Astrocyte (in vitro differentiated cells and primary cell): Measurements from ENCODE around the gene PTPRT. TPM values are rescaled to one million over a fixed set of nuclear protein-coding genes. Genes with fewer than 3 reads are reported as not detected.

Experiments used
- DNase-seq: peaks from one replicate; pipeline ENCODE4 v3.0.0-alpha.2; 2010; ENCODE audit warnings: low read depth
- FAIRE-seq: peaks from 2 replicates; lab custom pipeline; 2011; peaks lifted over from hg19 to GRCh38; lab: Jason Lieb, UNC
- H2AFZ ChIP-seq: 2 replicates; pipeline ENCODE4 v1.6.0; 2012; ENCODE audit warnings: low read depth, low read length, inconsistent platforms
- H3K27ac ChIP-seq: 2 replicates; pipeline ENCODE4 v1.5.1; 2011; ENCODE audit warnings: low read depth, low read length, inconsistent platforms
- H3K27me3 ChIP-seq: 2 replicates; pipeline ENCODE4 v1.6.0; 2011; ENCODE audit warnings: low read length, inconsistent platforms; ENCODE audit not compliant: insufficient read depth
- H3K36me3 ChIP-seq: 2 replicates; pipeline ENCODE4 v1.5.1; 2011; ENCODE audit warnings: low read length, inconsistent platforms; ENCODE audit not compliant: insufficient read depth
- H3K4me1 ChIP-seq: 2 replicates; pipeline ENCODE4 v1.5.1; 2011; ENCODE audit warnings: low read length, inconsistent platforms; ENCODE audit not compliant: insufficient read depth
- H3K4me2 ChIP-seq: 2 replicates; pipeline ENCODE4 v1.6.0; 2012; ENCODE audit warnings: low read length, inconsistent platforms
- H3K4me3 ChIP-seq: 2 replicates; pipeline ENCODE4 v1.5.1; 2011; ENCODE audit warnings: low read depth, mild to moderate bottlenecking, low read length, inconsistent platforms; ENCODE audit not compliant: insufficient read depth
- H3K79me2 ChIP-seq: 2 replicates; pipeline ENCODE4 v1.6.0; 2012; ENCODE audit warnings: mild to moderate bottlenecking, low read length, inconsistent platforms; ENCODE audit not compliant: insufficient read depth
- H3K9ac ChIP-seq: 2 replicates; pipeline ENCODE4 v1.6.0; 2012; ENCODE audit warnings: mild to moderate bottlenecking, low read length, inconsistent platforms
- H3K9me3 ChIP-seq: 2 replicates; pipeline ENCODE4 v1.5.1; 2012; ENCODE audit warnings: low read depth, mild to moderate bottlenecking, low read length, inconsistent platforms; ENCODE audit not compliant: insufficient read depth
- H4K20me1 ChIP-seq: 2 replicates; pipeline ENCODE4 v1.6.0; 2012; ENCODE audit warnings: low read length, inconsistent platforms; ENCODE audit not compliant: insufficient read depth
- H3K27ac Mint-ChIP-seq: one replicate; pipeline ENCODE4 v1.8.0; 2021; ENCODE audit warnings: mild to moderate bottlenecking, mixed read lengths; ENCODE audit not compliant: unreplicated experiment
- H3K27me3 Mint-ChIP-seq: one replicate; pipeline ENCODE4 v1.8.0; 2021; ENCODE audit warnings: low read depth, mixed read lengths; ENCODE audit not compliant: unreplicated experiment
- H3K36me3 Mint-ChIP-seq: one replicate; pipeline ENCODE4 v1.8.0; 2021; ENCODE audit warnings: low read depth, mixed read lengths; ENCODE audit not compliant: unreplicated experiment
- H3K4me1 Mint-ChIP-seq: one replicate; pipeline ENCODE4 v1.8.0; 2021; ENCODE audit warnings: low read depth, mixed read lengths; ENCODE audit not compliant: unreplicated experiment
- H3K4me3 Mint-ChIP-seq: one replicate; pipeline ENCODE4 v1.8.0; 2021; ENCODE audit warnings: mild to moderate bottlenecking, moderate library complexity, mixed read lengths; ENCODE audit not compliant: unreplicated experiment
- H3K9me3 Mint-ChIP-seq: one replicate; pipeline ENCODE4 v1.8.0; 2021; ENCODE audit warnings: mild to moderate bottlenecking, mixed read lengths; ENCODE audit not compliant: unreplicated experiment
- EZH2 ChIP-seq: IDR thresholded peaks from 2 replicates; pipeline ENCODE4 v1.6.1; 2012; ENCODE audit warnings: mild to moderate bottlenecking, low read length, inconsistent platforms; ENCODE audit not compliant: insufficient read depth
- total RNA-seq: library from RNA; stranded (reverse); gene quantifications from 2 replicates; pipeline ENCODE4 v1.2.1, GENCODE V29; 2021
- TF ChIP-seq, protein P1 (sequence below): IDR thresholded peaks from 2 replicates; pipeline ENCODE4 v1.5.1; 2011; ENCODE audit warnings: low read depth, mild to moderate bottlenecking, inconsistent platforms, low read length, moderate library complexity; ENCODE audit not compliant: insufficient read depth

Gene PTPRT
- total RNA-seq, 1 donor from 2014 or later: 0.25 TPM

DNA sequence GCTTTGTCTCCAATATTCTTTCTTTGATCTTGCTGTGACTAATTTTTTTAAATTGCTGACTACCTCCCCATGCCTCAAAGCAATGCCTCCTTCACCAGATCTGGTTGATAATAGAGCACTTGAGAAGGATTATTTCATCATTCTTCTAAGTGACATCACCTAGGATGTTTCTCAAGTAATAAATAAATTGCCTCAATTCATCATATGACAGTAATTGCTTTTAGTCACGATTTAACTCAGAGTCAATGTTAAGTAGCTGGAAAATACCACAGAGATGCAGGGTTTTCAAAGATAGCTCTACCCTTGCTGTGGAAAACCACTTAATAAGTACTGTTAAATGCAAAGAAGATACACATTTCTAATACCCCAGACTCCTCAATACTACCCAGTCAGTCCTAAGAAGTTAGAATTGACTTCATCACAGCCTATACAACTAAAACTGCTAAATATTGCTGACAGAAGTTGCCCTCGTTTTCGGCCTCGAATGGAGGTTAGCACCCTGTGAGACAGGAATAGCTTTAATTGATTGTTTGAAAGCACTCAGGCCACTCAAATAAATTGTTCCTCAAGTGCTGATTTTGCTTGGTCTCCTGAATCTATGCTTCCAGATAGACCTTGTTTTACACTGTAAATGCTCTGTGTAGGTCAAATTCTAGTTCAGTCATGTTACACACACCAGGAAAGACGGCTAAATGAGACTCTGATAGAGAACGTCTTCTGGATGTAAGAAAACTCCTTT is 931.0 kb downstream of the PTPRT start:
- no peak overlapping the region for H2AFZ ChIP-seq
- no peak overlapping the region for H3K27ac ChIP-seq
- H3K27me3 ChIP-seq: no peaks in the 10 kb centered on the region
- no peak for FAIRE-seq
- Mint-ChIP-seq H3K36me3 (no peaks in the 10 kb centered on the region), H3K4me3 (no peak overlapping the region), H3K27me3 (no peaks in the 10 kb centered on the region), H3K4me1 (no peaks in the 10 kb centered on the region), H3K27ac (no peak overlapping the region), H3K9me3 (peaks cover 15% of the 10 kb centered on the region)
- no peaks in the 10 kb centered on the region for H3K4me1 ChIP-seq
- TF ChIP-seq, protein P1, sequence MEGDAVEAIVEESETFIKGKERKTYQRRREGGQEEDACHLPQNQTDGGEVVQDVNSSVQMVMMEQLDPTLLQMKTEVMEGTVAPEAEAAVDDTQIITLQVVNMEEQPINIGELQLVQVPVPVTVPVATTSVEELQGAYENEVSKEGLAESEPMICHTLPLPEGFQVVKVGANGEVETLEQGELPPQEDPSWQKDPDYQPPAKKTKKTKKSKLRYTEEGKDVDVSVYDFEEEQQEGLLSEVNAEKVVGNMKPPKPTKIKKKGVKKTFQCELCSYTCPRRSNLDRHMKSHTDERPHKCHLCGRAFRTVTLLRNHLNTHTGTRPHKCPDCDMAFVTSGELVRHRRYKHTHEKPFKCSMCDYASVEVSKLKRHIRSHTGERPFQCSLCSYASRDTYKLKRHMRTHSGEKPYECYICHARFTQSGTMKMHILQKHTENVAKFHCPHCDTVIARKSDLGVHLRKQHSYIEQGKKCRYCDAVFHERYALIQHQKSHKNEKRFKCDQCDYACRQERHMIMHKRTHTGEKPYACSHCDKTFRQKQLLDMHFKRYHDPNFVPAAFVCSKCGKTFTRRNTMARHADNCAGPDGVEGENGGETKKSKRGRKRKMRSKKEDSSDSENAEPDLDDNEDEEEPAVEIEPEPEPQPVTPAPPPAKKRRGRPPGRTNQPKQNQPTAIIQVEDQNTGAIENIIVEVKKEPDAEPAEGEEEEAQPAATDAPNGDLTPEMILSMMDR: no peak
- TF ChIP-seq EZH2: no peak
- no peak overlapping the region for H3K9ac ChIP-seq
- no peak overlapping the region for H3K4me2 ChIP-seq
- H3K36me3 ChIP-seq: no peaks in the 10 kb centered on the region
- DNase-seq: no peak
- no peaks in the 10 kb centered on the region for H3K79me2 ChIP-seq
- peaks cover 8% of the 10 kb centered on the region for H3K9me3 ChIP-seq
- no peaks in the 10 kb centered on the region for H4K20me1 ChIP-seq
- no peak overlapping the region for H3K4me3 ChIP-seq

- Mint-ChIP-seq H3K4me1 (no peaks in the 10 kb centered on the region), H3K27me3 (no peaks in the 10 kb centered on the region), H3K36me3 (no peaks in the 10 kb centered on the region), H3K9me3 (peaks cover 10% of the 10 kb centered on the region), H3K4me3 (no peak overlapping the region), H3K27ac (no peak overlapping the region)
- Histone ChIP-seq H3K9ac (no peak overlapping the region), H3K4me3 (no peak overlapping the region), H3K79me2 (no peaks in the 10 kb centered on the region), H3K36me3 (no peaks in the 10 kb centered on the region), H3K4me2 (no peak overlapping the region), H3K9me3 (peaks cover 12% of the 10 kb centered on the region), H3K27me3 (no peaks in the 10 kb centered on the region), H3K27ac (no peak overlapping the region), H2AFZ (no peak overlapping the region), H3K4me1 (no peaks in the 10 kb centered on the region), H4K20me1 (no peaks in the 10 kb centered on the region)
- TF ChIP-seq EZH2: no peak
- TF ChIP-seq, protein P1: no peak
- DNase-seq (no peak), FAIRE-seq (no peak)
Observed at GRCh38 chr20:42255821-42256220, 933.9 kb downstream of the PTPRT start.

GRCh38 chr20:42254673-42255072 is 935.0 kb downstream of the PTPRT start:
- no peaks in the 10 kb centered on the region for H4K20me1 ChIP-seq
- Mint-ChIP-seq H3K27ac (no peak overlapping the region), H3K4me1 (no peaks in the 10 kb centered on the region), H3K9me3 (peaks cover 6% of the 10 kb centered on the region), H3K27me3 (no peaks in the 10 kb centered on the region), H3K36me3 (no peaks in the 10 kb centered on the region), H3K4me3 (no peak overlapping the region)
- no peak for TF ChIP-seq EZH2
- TF ChIP-seq, protein P1: no peak
- H3K4me1 ChIP-seq: no peaks in the 10 kb centered on the region
- H3K9ac ChIP-seq: no peak overlapping the region
- no peaks in the 10 kb centered on the region for H3K79me2 ChIP-seq
- H3K4me3 ChIP-seq: no peak overlapping the region
- no peak for DNase-seq
- no peaks in the 10 kb centered on the region for H3K27me3 ChIP-seq
- no peak overlapping the region for H3K4me2 ChIP-seq
- H3K27ac ChIP-seq: no peak overlapping the region
- peaks cover 5% of the 10 kb centered on the region for H3K9me3 ChIP-seq
- H2AFZ ChIP-seq: no peak overlapping the region
- H3K36me3 ChIP-seq: no peaks in the 10 kb centered on the region
- FAIRE-seq: no peak
